Smooth muscle cell of the coronary artery (primary cell): Measurements from ENCODE around the gene KIF21A. TPM values are rescaled to one million over a fixed set of nuclear protein-coding genes. Genes with fewer than 3 reads are reported as not detected.

Source experiments
- total RNA-seq: library from RNA; depleted of rRNA; stranded (reverse); fragments of >200 nt; gene quantifications from 2 replicates; pipeline ENCODE4 v1.2.3, GENCODE V29; 2014; ENCODE audit warnings: low replicate concordance

KIF21A gene
- 6.0 and 10.3 TPM in 2 replicates for total RNA-seq

GRCh38 chr12:39443081-39443928, at the start of gene KIF21A:
Gene KIF21A, minus strand, starts transcription at chr12:39443120. Its CDS starts 150 bp downstream, at chr12:39442970.

Other genes with a start within 250 kb of the KIF21A start
- gene ABCD2, start 176.7 kb upstream of the KIF21A start, total RNA-seq: under 0.01 and 0.12 TPM in 2 replicates